Cardiac fibroblast (primary cell): ENCODE results near the gene ZBTB47.

ENCODE experiments used
- DNase-seq, 2 donors: peaks; one replicate each; pipeline versions ENCODE4 v3.0.0 to v3.0.0-alpha.2; 2010; ENCODE audit warnings: low read depth in 2 of 2
- H3K4me3 ChIP-seq, 2 donors: replicated peaks in 1 of 2; 1 replicate in 1 of 2; 2 replicates in 1 of 2; pipeline ENCODE4 v1.5.1; 2011; ENCODE audit warnings: low read depth in 2 of 2, low read length in 2 of 2, mild to moderate bottlenecking in 2 of 2, moderate library complexity in 1 of 2
- CTCF ChIP-seq: IDR thresholded peaks from one replicate; pipeline ENCODE4 v1.5.1; 2011; ENCODE audit warnings: low read depth, mild to moderate bottlenecking, low read length, inconsistent platforms

ZBTB47 gene

GRCh38 chr3:42683875-42684598 is 30.5 kb downstream of the ZBTB47 start:
- no peak overlapping the region for H3K4me3 ChIP-seq
- peak; percentile 91 to 97 for DNase-seq
- no peak for TF ChIP-seq CTCF

GRCh38 chr3:42684632-42685362 is 31.3 kb downstream of the ZBTB47 start:
- H3K4me3 ChIP-seq = no peak overlapping the region
- TF ChIP-seq CTCF = no peak
- no peak for DNase-seq

GRCh38 chr3:42685363-42685881 is 31.9 kb downstream of the ZBTB47 start, which contains the start of gene KLHL40:
KLHL40 (plus strand) TSS chr3:42685537; CDS start chr3:42685619, 82 bp downstream.
- TF ChIP-seq CTCF = no peak
- DNase-seq = no peak
- peak within 1 kb of the TSS in 1 of 2 donors; percentile 3 for H3K4me3 ChIP-seq

- peak overlapping the region in 1 of 2 donors; percentile 3 for H3K4me3 ChIP-seq
- no peak for DNase-seq
- TF ChIP-seq CTCF = no peak
Measured at GRCh38 chr3:42685891-42686820, 32.7 kb downstream of the ZBTB47 start.

GRCh38 chr3:42686832-42687650 is 33.5 kb downstream of the ZBTB47 start:
- DNase-seq = no peak
- no peak for TF ChIP-seq CTCF
- H3K4me3 ChIP-seq = no peak overlapping the region
